AG09319 (cell line): ENCODE results near the gene TIAL1.
"Not testable (repeated sequence)": the region's sequence is repeated elsewhere in the genome, so short reads cannot be mapped to it uniquely, and the experiment has no call there.

Source experiments
- DNase-seq: peaks from one replicate; pipeline ENCODE4 v3.0.0-alpha.2; 2010; ENCODE audit warnings: low read depth; ENCODE audit errors: extremely low read depth
- TF ChIP-seq, protein P1 (sequence below): IDR thresholded peaks from 2 replicates; pipeline ENCODE4 v1.5.1; 2011; ENCODE audit warnings: low read depth, mild to moderate bottlenecking, inconsistent platforms, low read length, moderate library complexity

The TIAL1 gene

DNA sequence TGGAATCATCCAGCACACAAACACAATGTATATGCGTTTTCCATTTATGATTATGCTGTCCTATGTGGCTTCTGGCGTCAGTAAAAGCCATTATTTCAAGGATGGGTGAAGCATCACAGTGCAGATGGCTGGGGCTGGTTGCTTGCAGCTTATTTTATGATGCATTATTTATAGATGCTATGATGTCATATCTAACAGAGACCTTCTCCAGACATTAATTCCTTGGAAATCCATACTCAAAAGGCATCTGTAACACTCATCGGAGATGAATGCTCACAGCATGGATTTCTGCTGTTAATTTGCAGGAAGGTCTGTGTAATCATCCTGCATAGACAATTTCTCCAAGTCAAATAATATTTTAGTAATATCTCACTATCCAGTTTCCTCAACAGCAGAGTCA, 61.5 kb downstream of the TIAL1 start:
- TF ChIP-seq, protein P1, sequence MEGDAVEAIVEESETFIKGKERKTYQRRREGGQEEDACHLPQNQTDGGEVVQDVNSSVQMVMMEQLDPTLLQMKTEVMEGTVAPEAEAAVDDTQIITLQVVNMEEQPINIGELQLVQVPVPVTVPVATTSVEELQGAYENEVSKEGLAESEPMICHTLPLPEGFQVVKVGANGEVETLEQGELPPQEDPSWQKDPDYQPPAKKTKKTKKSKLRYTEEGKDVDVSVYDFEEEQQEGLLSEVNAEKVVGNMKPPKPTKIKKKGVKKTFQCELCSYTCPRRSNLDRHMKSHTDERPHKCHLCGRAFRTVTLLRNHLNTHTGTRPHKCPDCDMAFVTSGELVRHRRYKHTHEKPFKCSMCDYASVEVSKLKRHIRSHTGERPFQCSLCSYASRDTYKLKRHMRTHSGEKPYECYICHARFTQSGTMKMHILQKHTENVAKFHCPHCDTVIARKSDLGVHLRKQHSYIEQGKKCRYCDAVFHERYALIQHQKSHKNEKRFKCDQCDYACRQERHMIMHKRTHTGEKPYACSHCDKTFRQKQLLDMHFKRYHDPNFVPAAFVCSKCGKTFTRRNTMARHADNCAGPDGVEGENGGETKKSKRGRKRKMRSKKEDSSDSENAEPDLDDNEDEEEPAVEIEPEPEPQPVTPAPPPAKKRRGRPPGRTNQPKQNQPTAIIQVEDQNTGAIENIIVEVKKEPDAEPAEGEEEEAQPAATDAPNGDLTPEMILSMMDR = no peak
- no peak for DNase-seq

DNA sequence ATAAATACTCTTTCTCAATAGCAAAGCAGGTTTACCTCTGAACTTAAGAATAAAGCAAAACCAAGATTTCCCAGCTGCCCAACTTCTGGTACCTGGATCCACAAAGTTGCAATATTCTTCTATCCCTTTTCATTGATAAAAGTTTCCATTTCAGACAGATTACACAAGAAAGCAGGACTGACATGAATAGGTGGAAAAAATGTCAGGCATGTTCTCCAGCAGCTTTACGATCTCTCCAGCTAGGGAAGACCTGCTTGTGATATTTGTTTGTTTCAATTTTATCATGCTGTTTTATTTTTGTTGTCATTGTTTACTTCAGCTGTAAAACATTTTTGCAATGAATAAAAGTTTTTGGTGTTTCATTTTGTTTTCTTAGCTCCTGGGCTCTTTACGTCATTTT, 63.3 kb downstream of the TIAL1 start:
- TF ChIP-seq, protein P1 = no peak
- DNase-seq = no peak

DNA sequence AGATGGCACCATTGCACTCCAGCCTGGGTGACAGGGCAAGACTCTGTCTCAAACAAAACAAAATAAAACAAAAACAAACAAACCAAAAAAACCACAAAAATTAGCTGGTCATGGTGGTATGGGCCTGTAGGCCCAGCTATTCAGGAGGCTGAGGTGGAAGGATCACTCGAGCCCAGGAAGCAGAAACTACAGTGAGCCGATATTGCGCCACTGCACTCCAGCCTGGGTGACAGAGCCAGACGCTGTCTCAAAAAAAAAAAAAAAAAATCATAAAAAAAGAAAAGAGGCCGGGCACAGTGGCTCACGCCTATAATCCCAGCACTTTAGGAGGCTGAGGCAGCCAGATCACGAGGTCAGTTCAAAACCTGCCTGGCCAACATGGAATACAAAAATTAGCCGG, 64.0 kb downstream of the TIAL1 start:
- DNase-seq = not testable (repeated sequence)

DNA sequence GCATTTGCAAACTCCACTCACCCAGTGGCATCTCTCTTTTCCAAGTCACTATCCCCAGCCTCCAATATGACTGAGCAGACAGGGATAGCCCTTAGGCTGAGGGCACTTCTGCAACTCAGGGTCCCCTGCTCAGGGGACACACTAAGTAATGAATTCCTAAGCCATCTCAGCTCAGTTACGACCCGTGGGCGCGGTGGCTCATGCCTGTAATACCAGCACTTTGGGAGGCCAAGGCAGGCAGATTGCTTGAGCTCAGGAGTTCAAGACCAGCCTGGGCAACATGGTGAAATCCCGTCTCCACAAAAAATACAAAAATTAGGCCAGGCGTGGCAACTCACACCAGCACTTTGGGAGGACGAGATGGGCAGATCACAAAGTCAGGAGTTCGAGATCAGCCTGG, 64.5 kb downstream of the TIAL1 start:
- not testable (repeated sequence) for DNase-seq

DNA sequence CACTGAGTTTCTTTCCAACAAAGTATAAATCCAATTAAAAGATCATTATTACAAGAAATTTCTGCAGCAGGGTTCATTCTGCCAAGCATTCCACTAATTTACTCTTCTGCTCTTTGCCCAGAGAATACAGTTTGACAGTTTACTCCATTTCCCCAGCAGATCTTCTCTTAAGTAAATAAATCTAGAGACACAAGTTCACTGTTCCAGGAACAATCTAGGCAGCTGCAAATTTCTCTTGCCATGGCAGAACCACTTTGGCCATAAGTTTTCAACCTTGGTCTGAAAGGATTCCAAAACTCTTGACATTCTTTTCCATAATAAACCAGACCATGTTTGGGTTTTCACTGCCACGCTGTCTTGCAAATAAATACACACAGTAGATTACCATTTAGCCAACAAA, 65.7 kb downstream of the TIAL1 start:
- TF ChIP-seq, protein P1 = no peak
- DNase-seq = peak; percentile 83

DNA sequence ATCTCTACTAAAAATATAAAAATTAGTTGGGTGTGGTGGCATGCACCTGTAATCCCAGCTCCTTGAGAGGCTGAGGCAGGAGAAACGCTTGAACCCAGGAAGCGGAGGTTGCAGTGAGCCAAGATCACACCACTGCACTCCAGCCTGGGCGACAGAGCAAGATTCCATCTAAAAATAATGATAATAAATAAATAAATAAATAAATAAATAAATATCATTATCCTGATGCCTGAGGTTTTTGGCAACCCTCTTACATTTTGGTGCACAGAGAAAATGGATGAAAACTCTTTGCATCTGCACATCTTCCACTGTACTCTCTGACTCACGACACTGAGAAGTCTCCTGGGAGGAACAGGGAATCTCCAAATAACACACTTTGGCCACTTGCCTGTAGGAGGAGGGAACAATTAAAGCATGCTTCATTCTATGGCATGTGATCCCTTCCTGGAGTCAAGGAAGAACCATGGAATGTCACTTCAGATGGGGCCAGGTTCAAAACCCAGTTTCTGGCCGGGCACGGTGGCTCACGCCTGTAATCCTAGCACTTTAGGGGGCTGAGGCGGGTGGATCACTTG, 68.0 kb downstream of the TIAL1 start:
- DNase-seq = peak; percentile 60

DNA sequence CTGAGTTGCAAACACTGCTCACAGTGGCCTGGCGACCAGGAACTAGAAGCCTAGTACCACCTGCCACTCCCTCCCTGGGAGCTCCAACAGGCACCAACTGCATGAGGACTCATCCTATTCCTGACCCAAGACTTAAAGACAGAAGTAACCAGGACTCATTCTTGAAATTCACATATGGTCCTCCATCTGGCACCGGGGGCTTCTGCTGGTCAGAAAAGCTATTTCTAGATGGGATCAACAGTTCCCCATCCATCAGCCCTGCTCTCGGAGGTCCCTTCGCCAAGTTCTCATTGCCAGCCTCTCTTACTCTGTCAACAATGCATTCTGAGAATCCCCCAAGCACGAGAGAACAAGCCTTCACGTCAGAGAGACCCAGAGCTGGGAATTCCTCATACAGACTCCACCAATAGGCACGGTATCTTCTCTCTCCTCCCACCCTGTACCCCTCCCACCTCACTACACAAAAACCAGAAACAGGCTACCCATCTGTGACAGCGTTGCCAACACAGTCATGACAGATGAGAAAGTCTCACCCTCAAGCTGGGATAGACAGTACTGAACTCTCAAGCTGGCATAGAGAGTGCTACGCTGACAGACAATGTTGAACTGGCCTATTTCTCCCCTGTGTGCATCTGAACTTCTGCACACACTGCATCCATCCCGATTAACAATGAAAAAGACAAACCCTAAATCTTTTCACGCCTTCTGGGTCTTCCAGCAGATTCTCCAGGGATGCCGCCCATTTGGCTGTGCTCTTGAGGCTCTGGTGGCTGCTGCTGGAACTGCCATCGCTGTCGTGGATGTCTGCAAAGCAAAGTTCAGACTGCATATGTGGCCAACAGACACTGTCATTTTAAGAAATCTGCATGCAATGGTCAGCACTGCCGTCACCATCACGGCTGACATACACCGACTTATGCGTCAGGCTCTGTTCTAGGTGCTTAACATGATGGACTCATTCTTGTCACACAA, 69.9 kb downstream of the TIAL1 start:
- no peak for DNase-seq
- TF ChIP-seq, protein P1 = no peak

DNA sequence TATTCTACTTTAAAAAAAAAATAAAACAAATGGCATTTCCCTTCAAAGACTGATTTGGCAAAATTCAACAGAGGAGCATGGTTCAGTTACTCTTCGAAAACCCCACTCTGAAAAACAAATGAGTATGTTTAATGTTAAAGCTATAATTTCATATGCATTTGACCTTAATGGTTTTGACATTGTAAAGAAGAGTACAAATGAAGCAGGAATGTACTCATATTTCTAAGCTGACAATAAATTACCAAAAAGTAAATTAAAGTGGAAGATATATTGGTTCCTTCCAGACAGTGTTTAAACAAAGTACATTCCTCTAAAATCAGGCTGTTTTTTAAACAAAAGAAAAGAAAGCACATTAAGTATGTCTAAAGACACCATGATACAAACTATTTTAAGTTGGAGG, 70.6 kb downstream of the TIAL1 start:
- TF ChIP-seq, protein P1 = no peak
- no peak for DNase-seq

DNA sequence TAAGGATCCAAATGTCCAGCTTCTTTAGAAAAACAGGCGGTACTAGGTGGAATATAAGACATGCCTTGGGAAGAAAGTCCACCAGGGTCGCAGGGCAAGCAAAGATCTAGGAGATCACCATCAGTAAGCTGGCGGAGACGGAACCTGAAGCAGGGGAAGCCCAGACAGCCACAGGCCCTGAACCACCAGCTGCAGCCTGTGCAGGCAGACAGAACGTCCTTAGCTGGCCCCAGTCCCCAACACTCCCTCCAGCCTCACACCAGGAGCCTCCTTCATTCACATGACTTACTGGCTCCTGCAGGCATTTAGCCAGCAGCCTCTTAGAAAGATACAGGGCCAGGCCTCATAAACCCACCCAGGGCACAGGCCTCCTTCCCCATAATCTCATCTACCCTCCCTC, 71.6 kb downstream of the TIAL1 start:
- TF ChIP-seq, protein P1 = no peak

More for the DNA sequence above, 71.6 kb downstream of the TIAL1 start:
- no peak for DNase-seq
